Measurements from ENCODE around the gene AIPL1. TPM values are rescaled to one million over a fixed set of nuclear protein-coding genes. Genes with fewer than 3 reads are reported as not detected.

AIPL1 gene
- total RNA-seq, 1 donor from 2014 or later: not detected

GRCh38 chr17:6427279-6427781 lies 7.6 kb downstream of the AIPL1 start:
- H3K4me3 Mint-ChIP-seq (ENCODE audit: unreplicated experiment): no peak overlapping the region
- DNase-seq (ENCODE audit: low spot score): no peak
- TF ChIP-seq CTCF (IDR thresholded peaks at IDR 0.05): peak; percentile 39
- peaks cover 8% of the 10 kb centered on the region for H3K9me3 Mint-ChIP-seq (ENCODE audit: low read depth)
- peaks cover 16% of the 10 kb centered on the region for H3K27me3 Mint-ChIP-seq (ENCODE audit: low read depth)
- no peak overlapping the region for H3K27ac Mint-ChIP-seq (ENCODE audit: unreplicated experiment)
- peaks cover 6% of the 10 kb centered on the region for H3K36me3 Mint-ChIP-seq (ENCODE audit: low read depth)
- peaks cover 3% of the 10 kb centered on the region for H3K4me1 Mint-ChIP-seq (ENCODE audit: low read depth)

GRCh38 chr17:6426356-6427101 lies 8.4 kb downstream of the AIPL1 start:
- Mint-ChIP-seq H3K9me3 (ENCODE audit: low read depth) (peaks cover 7% of the 10 kb centered on the region), H3K4me1 (ENCODE audit: low read depth) (peaks cover 3% of the 10 kb centered on the region)

GRCh38 chr17:6425407-6425806 lies 9.5 kb downstream of the AIPL1 start:
- Mint-ChIP-seq H3K9me3 (ENCODE audit: low read depth) (no peaks in the 10 kb centered on the region), H3K4me3 (ENCODE audit: unreplicated experiment) (no peak overlapping the region), H3K27ac (ENCODE audit: unreplicated experiment) (no peak overlapping the region), H3K27me3 (ENCODE audit: low read depth) (peaks cover 16% of the 10 kb centered on the region), H3K4me1 (ENCODE audit: low read depth) (peaks cover 3% of the 10 kb centered on the region), H3K36me3 (ENCODE audit: low read depth) (peaks cover 3% of the 10 kb centered on the region)
- DNase-seq (ENCODE audit: low spot score): no peak
- TF ChIP-seq CTCF (IDR thresholded peaks at IDR 0.05): no peak

More at GRCh38 chr17:6426356-6427101, 8.4 kb downstream of the AIPL1 start:
- Mint-ChIP-seq H3K27me3 (ENCODE audit: low read depth) (peaks cover 16% of the 10 kb centered on the region), H3K36me3 (ENCODE audit: low read depth) (peaks cover 5% of the 10 kb centered on the region), H3K4me3 (ENCODE audit: unreplicated experiment) (no peak overlapping the region), H3K27ac (ENCODE audit: unreplicated experiment) (no peak overlapping the region)
- TF ChIP-seq CTCF (IDR thresholded peaks at IDR 0.05): no peak
- DNase-seq (ENCODE audit: low spot score): no peak

GRCh38 chr17:6423931-6424330 lies 11.0 kb downstream of the AIPL1 start:
- no peak overlapping the region for H3K27ac Mint-ChIP-seq (ENCODE audit: unreplicated experiment)
- no peak for DNase-seq (ENCODE audit: low spot score)
- H3K4me3 Mint-ChIP-seq (ENCODE audit: unreplicated experiment): no peak overlapping the region
- no peaks in the 10 kb centered on the region for H3K36me3 Mint-ChIP-seq (ENCODE audit: low read depth)
- peaks cover 18% of the 10 kb centered on the region for H3K27me3 Mint-ChIP-seq (ENCODE audit: low read depth)
- H3K4me1 Mint-ChIP-seq (ENCODE audit: low read depth): peaks cover 3% of the 10 kb centered on the region
- TF ChIP-seq CTCF (IDR thresholded peaks at IDR 0.05): no peak
- H3K9me3 Mint-ChIP-seq (ENCODE audit: low read depth): no peaks in the 10 kb centered on the region

- no peaks in the 10 kb centered on the region for H3K9me3 Mint-ChIP-seq (ENCODE audit: low read depth)
- H3K4me1 Mint-ChIP-seq (ENCODE audit: low read depth): peaks cover 3% of the 10 kb centered on the region
- no peak overlapping the region for H3K4me3 Mint-ChIP-seq (ENCODE audit: unreplicated experiment)
- H3K27ac Mint-ChIP-seq (ENCODE audit: unreplicated experiment): no peak overlapping the region
- TF ChIP-seq CTCF (IDR thresholded peaks at IDR 0.05): no peak
- no peak for DNase-seq (ENCODE audit: low spot score)
- peaks cover 20% of the 10 kb centered on the region for H3K27me3 Mint-ChIP-seq (ENCODE audit: low read depth)
- no peaks in the 10 kb centered on the region for H3K36me3 Mint-ChIP-seq (ENCODE audit: low read depth)
These were observed 12.2 kb downstream of the AIPL1 start for GRCh38 chr17:6422654-6423241.
